HCT116 (cell line): Measurements from ENCODE around the gene SH3D19. TPM values are rescaled to one million over a fixed set of nuclear protein-coding genes. Genes with fewer than 3 reads are reported as not detected.

ENCODE experiments used
- ATAC-seq: fragments of 200-7000 bp; cut with Tn5 transposase; 2 replicates; pipeline ENCODE4 v1.9.1; 2020; ENCODE audit warnings: mild to moderate bottlenecking, moderate library complexity
- BruUV-seq: library from RNA; stranded (reverse); fragments of 400-500 nt; replicated peaks from 2 replicates; lab custom pipeline; 2021; lab: Mats Ljungman, UMichigan
- CTCF ChIA-PET: fragments of 300-600 bp; sonication (Branson Sonifier 250); formaldehyde crosslinking; loops from one replicate; lab custom pipeline; 2021; ENCODE audit warnings: antibody characterized with exemption; lab: Charles Lee
- POLR2A ChIA-PET: fragments of 300-600, 350-600 bp; sonication (Branson Sonifier 250); formaldehyde crosslinking; loops from one replicate; lab custom pipeline; 2021; ENCODE audit warnings: antibody characterized with exemption; lab: Charles Lee
- RAD21 ChIA-PET, 2 experiments: fragments of 300-600 bp; sonication (Branson Sonifier 250); formaldehyde crosslinking; loops; one replicate each; lab custom pipeline; 2023; ENCODE audit warnings: low total read pairs in 2 of 2; ENCODE audit not compliant: uncharacterized antibody in 2 of 2, unreplicated experiment in 2 of 2, low non-redundant PET in 1 of 2; lab: Charles Lee
- DNase-seq: peaks from one replicate; pipeline ENCODE4 v3.0.0-alpha.2; 2010; ENCODE audit warnings: low read depth, low spot score
- H2AFZ ChIP-seq: fragments of 200-600 bp; shearing (Covaris generic), sonication (generic); 2 replicates; pipeline ENCODE4 v1.6.1; 2017; ENCODE audit warnings: low read depth, mixed run types, mixed read lengths, antibody characterized with exemption, low read length; ENCODE audit not compliant: poor library complexity, severe bottlenecking
- H3K27ac ChIP-seq: 2 replicates; pipeline ENCODE4 v1.5.1; 2012; ENCODE audit warnings: low read depth, low read length
- H3K27me3 ChIP-seq: fragments of 200-600 bp; sonication (generic); 2 replicates; pipeline ENCODE4 v1.6.1; 2016; ENCODE audit warnings: mixed run types, low read length, mixed read lengths; ENCODE audit not compliant: insufficient read depth
- H3K36me3 ChIP-seq, 2 experiments: fragments of 200-500 bp in 1 of 2; fragments of 200-600 bp in 1 of 2; sonication (Bioruptor generic) in 1 of 2; sonication (generic) in 1 of 2; 2 replicates each; pipeline versions ENCODE4 v1.5.1 to v1.6.1; 2014 to 2016; ENCODE audit warnings: low read length in 2 of 2, inconsistent platforms in 1 of 2, mixed read lengths in 1 of 2, mixed run types in 1 of 2; ENCODE audit not compliant: insufficient read depth in 2 of 2, control insufficient read depth in 1 of 2
- H3K4me1 ChIP-seq, 2 experiments: fragments of 200-600 bp in 1 of 2; sonication (generic) in 1 of 2; 2 replicates each; pipeline versions ENCODE4 v1.5.1 to v1.6.1; 2012 to 2017; ENCODE audit warnings: low read length in 2 of 2, inconsistent platforms in 1 of 2, mild to moderate bottlenecking in 1 of 2, mixed read lengths in 1 of 2, mixed run types in 1 of 2, moderate library complexity in 1 of 2; ENCODE audit not compliant: insufficient read depth in 2 of 2, control insufficient read depth in 1 of 2
- H3K4me2 ChIP-seq: fragments of 200-600 bp; sonication (generic); 2 replicates; pipeline ENCODE4 v1.6.1; 2017; ENCODE audit warnings: mixed run types, low read length, mixed read lengths
- H3K4me3 ChIP-seq, 2 experiments: fragments of 200-600 bp in 1 of 2; sonication (generic) in 1 of 2; replicated peaks in 1 of 2; 2 replicates each; pipeline ENCODE4 v1.5.1; 2011 to 2016; ENCODE audit warnings: low read length in 2 of 2, control low read depth in 1 of 2, low read depth in 1 of 2, mild to moderate bottlenecking in 1 of 2, mixed read lengths in 1 of 2, mixed run types in 1 of 2
- H3K79me2 ChIP-seq: fragments of 200-600 bp; sonication (generic); 2 replicates; pipeline ENCODE4 v1.6.1; 2017; ENCODE audit warnings: mild to moderate bottlenecking, mixed run types, low read length, moderate library complexity, mixed read lengths; ENCODE audit not compliant: insufficient read depth
- H3K9ac ChIP-seq: fragments of 200-600 bp; sonication (generic); 2 replicates; pipeline ENCODE4 v1.6.1; 2016; ENCODE audit warnings: low read length, mixed read lengths
- H3K9me2 ChIP-seq: fragments of 200-600 bp; sonication (generic), shearing (Covaris generic); 2 replicates; pipeline ENCODE4 v1.6.1; 2017; ENCODE audit warnings: mixed run types, mild to moderate bottlenecking, moderate library complexity; ENCODE audit not compliant: insufficient read depth
- H3K9me3 ChIP-seq, 2 experiments: fragments of 200-500 bp in 1 of 2; fragments of 200-600 bp in 1 of 2; sonication (Bioruptor generic) in 1 of 2; sonication (generic) in 1 of 2; 2 replicates each; pipeline ENCODE4 v1.6.1; 2014 to 2017; ENCODE audit warnings: low read length in 2 of 2, mixed read lengths in 2 of 2, inconsistent platforms in 1 of 2, low read depth in 1 of 2, mild to moderate bottlenecking in 1 of 2, mixed run types in 1 of 2, moderate library complexity in 1 of 2; ENCODE audit not compliant: control insufficient read depth in 1 of 2, insufficient read depth in 1 of 2
- H4K20me1 ChIP-seq: fragments of 200-600 bp; sonication (generic), shearing (Covaris generic); 2 replicates; pipeline ENCODE4 v1.6.1; 2017; ENCODE audit warnings: mixed run types, mild to moderate bottlenecking, moderate library complexity; ENCODE audit not compliant: insufficient read depth
- ATF3 ChIP-seq: IDR thresholded peaks from 2 replicates; pipeline ENCODE4 v1.6.1; 2012
- CBX3 ChIP-seq: IDR thresholded peaks from 2 replicates; pipeline ENCODE4 v1.6.1; 2012; ENCODE audit warnings: low read depth
- ELF1 ChIP-seq: IDR thresholded peaks from 2 replicates; pipeline ENCODE4 v1.6.1; 2012; ENCODE audit warnings: low read depth, borderline replicate concordance
- EZH2 ChIP-seq: fragments of 200-600 bp; sonication (generic); IDR thresholded peaks from 2 replicates; pipeline ENCODE4 v1.6.1; 2017; ENCODE audit warnings: antibody characterized with exemption, mixed run types
- JUND ChIP-seq: IDR thresholded peaks from 2 replicates; pipeline ENCODE4 v1.6.1; 2012
- MAX ChIP-seq: IDR thresholded peaks from 2 replicates; pipeline ENCODE4 v1.6.1; 2012
- POLR2AphosphoS5 ChIP-seq: IDR thresholded peaks from 2 replicates; pipeline ENCODE4 v1.6.1; 2011; ENCODE audit warnings: mild to moderate bottlenecking, low read depth, low read length, moderate library complexity
- RAD21 ChIP-seq: IDR thresholded peaks from 2 replicates; pipeline ENCODE4 v1.6.1; 2012; ENCODE audit warnings: low read depth, mild to moderate bottlenecking
- REST ChIP-seq: IDR thresholded peaks from 2 replicates; pipeline ENCODE4 v1.6.1; 2012; ENCODE audit warnings: low read depth
- SP1 ChIP-seq: IDR thresholded peaks from 2 replicates; pipeline ENCODE4 v1.6.1; 2012; ENCODE audit warnings: low read depth
- SRF ChIP-seq: IDR thresholded peaks from 2 replicates; pipeline ENCODE4 v1.6.1; 2012; ENCODE audit warnings: low read depth
- TCF7L2 ChIP-seq: IDR thresholded peaks from 2 replicates; pipeline ENCODE4 v1.7.0; 2011; ENCODE audit warnings: borderline replicate concordance, inconsistent platforms; ENCODE audit not compliant: insufficient read depth, insufficient read length; ENCODE audit errors: extremely low read depth
- YY1 ChIP-seq: IDR thresholded peaks from 2 replicates; pipeline ENCODE4 v1.6.1; 2011; ENCODE audit warnings: low read length, low read depth, moderate library complexity, mild to moderate bottlenecking; ENCODE audit not compliant: insufficient replicate concordance; ENCODE audit errors: extremely low read depth
- ZNF274 ChIP-seq: fragments of 200-500 bp; sonication (Bioruptor generic); IDR thresholded peaks from 2 replicates; pipeline ENCODE4 v1.6.1; 2014; ENCODE audit warnings: mild to moderate bottlenecking, low read depth, low read length, inconsistent platforms
- intact Hi-C: fragments of 100-400 bp; cut with micrococcal nuclease; formaldehyde crosslinking; loops from 2 replicates; pipeline ENCODE4 v1.10.0; 2022
- total RNA-seq: library from RNA; stranded (reverse); gene quantifications from one replicate; pipeline ENCODE4 v1.2.1, GENCODE V29; 2021; ENCODE audit not compliant: unreplicated experiment

Gene SH3D19
- total RNA-seq, 1 experiment from 2014 or later, result 37.5 TPM

- TF ChIP-seq ATF3, result no peak
- TF ChIP-seq SRF, result no peak
- no peak for TF ChIP-seq MAX
Observed at GRCh38 chr4:151296227-151296626, 29.2 kb downstream of the SH3D19 start (continued).

GRCh38 chr4:151294833-151295496 is 30.4 kb downstream of the SH3D19 start:
- H2AFZ ChIP-seq, result no peak overlapping the region
- no peaks in the 10 kb centered on the region for H3K9me2 ChIP-seq
- H3K4me1 ChIP-seq, result peaks cover 6 to 13% of the 10 kb centered on the region in 2 experiments; a peak in 3 of 4 replicates
- no peaks in the 10 kb centered on the region for H4K20me1 ChIP-seq
- BruUV-seq, result no TSS peak
- ATAC-seq, result no peak
- ChIA-PET POLR2A (no interaction called here), CTCF (no interaction called here), RAD21 (no interaction called here)
- no peaks in the 10 kb centered on the region for H3K27me3 ChIP-seq
- no peak overlapping the region for H3K27ac ChIP-seq
- TF ChIP-seq EZH2 (no peak), CBX3 (no peak), ZNF274 (no peak), YY1 (no peak), POLR2AphosphoS5 (no peak), ELF1 (no peak), TCF7L2 (no peak), JUND (no peak), SP1 (no peak), REST (no peak), SRF (no peak), RAD21 (no peak)
- DNase-seq, result no peak
- H3K9me3 ChIP-seq, result no peaks in the 10 kb centered on the region
- no peak overlapping the region for H3K4me2 ChIP-seq
- H3K79me2 ChIP-seq, result peaks cover 43% of the 10 kb centered on the region
- intact Hi-C loops, result no loop called here
- H3K4me3 ChIP-seq, result no peak overlapping the region
- H3K9ac ChIP-seq, result no peak overlapping the region
- no peaks in the 10 kb centered on the region for H3K36me3 ChIP-seq
